ENCODE data around the gene LEFTY2.
"Not testable (repeated sequence)": the region's sequence is repeated elsewhere in the genome, so short reads cannot be mapped to it uniquely, and the experiment has no call there.

LEFTY2 gene

GRCh38 chr1:225941187-225941941, at the start of gene LEFTY2:
Gene LEFTY2, minus strand, starts transcription at chr1:225941220. Its CDS starts 80 bp downstream, at chr1:225941140.
- Histone ChIP-seq H3K4me1 (ENCODE audit: control insufficient read depth, insufficient read depth, low read length) (peaks cover 58% of the 10 kb centered on the region), H3K27me3 (ENCODE audit: control insufficient read depth, insufficient read depth, low read length) (peaks cover 14% of the 10 kb centered on the region; the same call in 1 of the 2 replicates), H3K36me3 (ENCODE audit: control insufficient read depth, insufficient read depth, low read length) (no peaks in the 10 kb centered on the region), H3K9me3 (ENCODE audit: control insufficient read depth, insufficient read depth, low read depth, low read length) (no peaks in the 10 kb centered on the region), H3K27ac (ENCODE audit: low read depth, low read length) (peak within 1 kb of the TSS; percentile 48; the same call in 1 of the 2 replicates), H3K4me3 (ENCODE audit: low read depth, low read length) (peak within 1 kb of the TSS; percentile 54; the same call in 1 of the 2 replicates), H3K9ac (ENCODE audit: low read length) (peak within 1 kb of the TSS; percentile 78)

- peaks cover 90% of the 10 kb centered on the region for H3K36me3 ChIP-seq (ENCODE audit: control insufficient read depth, insufficient read depth, low read length)
- H3K9ac ChIP-seq (ENCODE audit: low read length) = no peak overlapping the region
- no peaks in the 10 kb centered on the region for H3K9me3 ChIP-seq (ENCODE audit: control insufficient read depth, insufficient read depth, low read depth, low read length)
- no peak overlapping the region for H3K27ac ChIP-seq (ENCODE audit: low read depth, low read length)
- H3K4me3 ChIP-seq (ENCODE audit: low read depth, low read length) = no peak overlapping the region
- H3K27me3 ChIP-seq (ENCODE audit: control insufficient read depth, insufficient read depth, low read length) = no peaks in the 10 kb centered on the region
- H3K4me1 ChIP-seq (ENCODE audit: control insufficient read depth, insufficient read depth, low read length) = no peaks in the 10 kb centered on the region
These were observed 46.7 kb upstream of the LEFTY2 start for GRCh38 chr1:225987491-225988316.

- Histone ChIP-seq H3K4me1 (ENCODE audit: control insufficient read depth, insufficient read depth, low read length) (no peaks in the 10 kb centered on the region), H3K27me3 (ENCODE audit: control insufficient read depth, insufficient read depth, low read length) (no peaks in the 10 kb centered on the region), H3K4me3 (ENCODE audit: low read depth, low read length) (no peak overlapping the region), H3K9ac (ENCODE audit: low read length) (no peak overlapping the region), H3K36me3 (ENCODE audit: control insufficient read depth, insufficient read depth, low read length) (peaks cover 83% of the 10 kb centered on the region), H3K27ac (ENCODE audit: low read depth, low read length) (no peak overlapping the region), H3K9me3 (ENCODE audit: control insufficient read depth, insufficient read depth, low read depth, low read length) (peaks cover 3% of the 10 kb centered on the region; the same call in 1 of the 2 replicates)
These were observed 40.7 kb upstream of the LEFTY2 start for GRCh38 chr1:225981714-225982113.

- Histone ChIP-seq H3K9me3 (ENCODE audit: control insufficient read depth, insufficient read depth, low read depth, low read length) (peaks cover 3% of the 10 kb centered on the region; the same call in 1 of the 2 replicates), H3K4me3 (ENCODE audit: low read depth, low read length) (no peak overlapping the region), H3K4me1 (ENCODE audit: control insufficient read depth, insufficient read depth, low read length) (no peaks in the 10 kb centered on the region), H3K27ac (ENCODE audit: low read depth, low read length) (no peak overlapping the region), H3K9ac (ENCODE audit: low read length) (no peak overlapping the region), H3K27me3 (ENCODE audit: control insufficient read depth, insufficient read depth, low read length) (no peaks in the 10 kb centered on the region), H3K36me3 (ENCODE audit: control insufficient read depth, insufficient read depth, low read length) (peaks cover 68% of the 10 kb centered on the region)
These were observed 39.2 kb upstream of the LEFTY2 start for GRCh38 chr1:225980005-225980836.

- Histone ChIP-seq H3K36me3 (ENCODE audit: control insufficient read depth, insufficient read depth, low read length) (peaks cover 62% of the 10 kb centered on the region), H3K4me1 (ENCODE audit: control insufficient read depth, insufficient read depth, low read length) (no peaks in the 10 kb centered on the region; the same call in 1 of the 2 replicates), H3K9me3 (ENCODE audit: control insufficient read depth, insufficient read depth, low read depth, low read length) (peaks cover 3% of the 10 kb centered on the region; the same call in 1 of the 2 replicates), H3K27ac (ENCODE audit: low read depth, low read length) (no peak overlapping the region), H3K9ac (ENCODE audit: low read length) (no peak overlapping the region), H3K27me3 (ENCODE audit: control insufficient read depth, insufficient read depth, low read length) (no peaks in the 10 kb centered on the region), H3K4me3 (ENCODE audit: low read depth, low read length) (no peak overlapping the region)
These were observed 38.4 kb upstream of the LEFTY2 start for GRCh38 chr1:225979421-225979820.

GRCh38 chr1:225977937-225978748, 37.1 kb upstream of the LEFTY2 start:
- Histone ChIP-seq H3K9me3 (ENCODE audit: control insufficient read depth, insufficient read depth, low read depth, low read length) (peaks cover 3% of the 10 kb centered on the region; the same call in 1 of the 2 replicates), H3K4me1 (ENCODE audit: control insufficient read depth, insufficient read depth, low read length) (no peaks in the 10 kb centered on the region; the same call in 1 of the 2 replicates), H3K36me3 (ENCODE audit: control insufficient read depth, insufficient read depth, low read length) (peaks cover 49% of the 10 kb centered on the region), H3K27ac (ENCODE audit: low read depth, low read length) (no peak overlapping the region), H3K27me3 (ENCODE audit: control insufficient read depth, insufficient read depth, low read length) (no peaks in the 10 kb centered on the region), H3K9ac (ENCODE audit: low read length) (no peak overlapping the region), H3K4me3 (ENCODE audit: low read depth, low read length) (no peak overlapping the region)

GRCh38 chr1:225975146-225975545, 34.1 kb upstream of the LEFTY2 start:
- not testable (repeated sequence) for H3K4me1 ChIP-seq (ENCODE audit: control insufficient read depth, insufficient read depth, low read length); H3K27ac ChIP-seq (ENCODE audit: low read depth, low read length); H3K9ac ChIP-seq (ENCODE audit: low read length); H3K9me3 ChIP-seq (ENCODE audit: control insufficient read depth, insufficient read depth, low read depth, low read length); H3K27me3 ChIP-seq (ENCODE audit: control insufficient read depth, insufficient read depth, low read length); H3K4me3 ChIP-seq (ENCODE audit: low read depth, low read length)
- H3K36me3 ChIP-seq (ENCODE audit: control insufficient read depth, insufficient read depth, low read length) = peaks cover 22% of the 10 kb centered on the region

GRCh38 chr1:225974454-225974853, 33.4 kb upstream of the LEFTY2 start:
- Histone ChIP-seq H3K4me3 (ENCODE audit: low read depth, low read length) (no peak overlapping the region), H3K9ac (ENCODE audit: low read length) (peak overlapping the region; percentile 33), H3K27ac (ENCODE audit: low read depth, low read length) (no peak overlapping the region), H3K9me3 (ENCODE audit: control insufficient read depth, insufficient read depth, low read depth, low read length) (no peaks in the 10 kb centered on the region), H3K36me3 (ENCODE audit: control insufficient read depth, insufficient read depth, low read length) (peaks cover 15% of the 10 kb centered on the region), H3K4me1 (ENCODE audit: control insufficient read depth, insufficient read depth, low read length) (no peaks in the 10 kb centered on the region; the same call in 1 of the 2 replicates), H3K27me3 (ENCODE audit: control insufficient read depth, insufficient read depth, low read length) (no peaks in the 10 kb centered on the region)

GRCh38 chr1:225973158-225973557, 32.1 kb upstream of the LEFTY2 start:
- Histone ChIP-seq H3K36me3 (ENCODE audit: control insufficient read depth, insufficient read depth, low read length) (peaks cover 8% of the 10 kb centered on the region; the same call in 1 of the 2 replicates), H3K4me1 (ENCODE audit: control insufficient read depth, insufficient read depth, low read length) (peaks cover 6% of the 10 kb centered on the region; the same call in 1 of the 2 replicates), H3K4me3 (ENCODE audit: low read depth, low read length) (no peak overlapping the region), H3K27ac (ENCODE audit: low read depth, low read length) (no peak overlapping the region), H3K9ac (ENCODE audit: low read length) (no peak overlapping the region), H3K9me3 (ENCODE audit: control insufficient read depth, insufficient read depth, low read depth, low read length) (no peaks in the 10 kb centered on the region), H3K27me3 (ENCODE audit: control insufficient read depth, insufficient read depth, low read length) (no peaks in the 10 kb centered on the region)
